ENCODE results near the gene IFT88. TPM values are rescaled to one million over a fixed set of nuclear protein-coding genes. Genes with fewer than 3 reads are reported as not detected.

IFT88 gene
- total and polyA plus RNA-seq, 2 of the 8 experiments (the other 6 are each of a cell fraction or from before 2014, with no cell fraction given) = 1.7 to 5.8 TPM

GRCh38 chr13:20716951-20717350, 150.0 kb downstream of the IFT88 start:
- peak overlapping the region; percentile 83 for H4K8ac ChIP-seq (ENCODE audit: extremely low read depth, insufficient read depth, low read length)
- peaks cover 0 to 20% (median 13%) of the 10 kb centered on the region in 4 experiments; a peak in 5 of 7 replicates for H3K27me3 ChIP-seq (replicated peaks in 1 of 4; ENCODE audit: control insufficient read depth in 3 of 4, extremely low read depth in 1 of 4, insufficient read depth in 3 of 4, low read length in 3 of 4)
- no peak overlapping the region for H2BK120ac ChIP-seq (replicated peaks; ENCODE audit: low read depth, low read length)
- DNase-seq (ENCODE audit: low read depth in 1 of 2, low spot score in 2 of 2) (no peak), FAIRE-seq (no peak)
- H3K4ac ChIP-seq (replicated peaks; ENCODE audit: insufficient read length, low read depth, low read length) = no peak overlapping the region
- no peak overlapping the region for H2BK15ac ChIP-seq (ENCODE audit: low read length)
- H2AK5ac ChIP-seq (ENCODE audit: low read depth, low read length) = no peak overlapping the region
- no peak overlapping the region for H3K56ac ChIP-seq (replicated peaks; ENCODE audit: insufficient read length, low read depth, low read length)
- H2BK5ac ChIP-seq (ENCODE audit: low read depth, low read length) = 0 out of 2 replicates have a peak overlapping the region, but pooled peaks have one; percentile 2
- no peak overlapping the region for H2BK12ac ChIP-seq (ENCODE audit: low read depth, low read length)
- no peak overlapping the region for H3K14ac ChIP-seq (ENCODE audit: insufficient read length)
- H3K9me3 ChIP-seq (ENCODE audit: insufficient read depth in 2 of 2, low read depth in 1 of 2, low read length in 1 of 2) = no peaks in the 10 kb centered on the region; a peak in 1 of 4 replicates
- H2BK20ac ChIP-seq (ENCODE audit: low read length) = no peak overlapping the region
- no peak overlapping the region for H3K4me2 ChIP-seq (ENCODE audit: insufficient read depth in 1 of 2, low read depth in 2 of 2, low read length in 2 of 2)
- H3K36me3 ChIP-seq (ENCODE audit: control insufficient read depth in 2 of 4, insufficient read depth in 4 of 4, low read length in 3 of 4) = no peaks in the 10 kb centered on the region
- H3K27ac ChIP-seq (ENCODE audit: low read depth, low read length) = no peak overlapping the region
- no peaks in the 10 kb centered on the region for H3K79me1 ChIP-seq (ENCODE audit: low read depth, low read length)
- ChIA-PET CTCF (ENCODE audit: partially characterized antibody) (interaction anchor here (1.4 to 2.8 kb wide), 4 partner anchors 9 to 224 kb away, joined by 3 to 11 read pairs (median 6); partner anchors contain the start of gene IL17D), POLR2A (ENCODE audit: partially characterized antibody) (interaction anchor here (1.2 to 1.4 kb wide), 2 partner anchors 11 to 55 kb away, joined by 3 read pairs; no protein-coding TSS in a partner anchor)
- H4K20me1 ChIP-seq (replicated peaks in 1 of 2; ENCODE audit: control insufficient read depth in 1 of 2, insufficient read depth in 2 of 2, low read length in 2 of 2) = peaks cover 0 to 7% of the 10 kb centered on the region in 2 experiments
- H4K5ac ChIP-seq (ENCODE audit: insufficient read length, low read depth, low read length) = no peak overlapping the region
- no peak overlapping the region for H3K18ac ChIP-seq (ENCODE audit: extremely low read depth, low read length)
- 0 out of 2 replicates have a peak overlapping the region, but pooled peaks have one; percentile 30 for H2AFZ ChIP-seq (ENCODE audit: low read length)
- no peak overlapping the region for H3K9ac ChIP-seq (replicated peaks in 1 of 4; ENCODE audit: extremely low read depth in 1 of 4, low read depth in 3 of 4, low read length in 3 of 4)
- 82% methylated on average over 15 of the region's 15 CpGs; no CpG with 5 or more reads in 1 of the 2 experiments for WGBS, 2 experiments (ENCODE audit: extremely low coverage in 1 of 2, insufficient coverage in 1 of 2, insufficient read length in 1 of 2, insufficient replicate concordance in 2 of 2, low coverage in 1 of 2, low lambda C conversion rate in 2 of 2, missing lambda C conversion rate in 1 of 2)
- H4K91ac ChIP-seq (replicated peaks; ENCODE audit: insufficient read length, low read length) = peak overlapping the region; percentile 6
- peaks cover 15% of the 10 kb centered on the region for H3K23me2 ChIP-seq (ENCODE audit: low read depth, low read length)
- H3K4me1 ChIP-seq (replicated peaks in 1 of 4; ENCODE audit: control insufficient read depth in 3 of 4, insufficient read depth in 4 of 4, low read length in 3 of 4) = peaks cover 2 to 9% (median 5%) of the 10 kb centered on the region in 4 experiments; a peak in 6 of 7 replicates
- H3K79me2 ChIP-seq (ENCODE audit: control insufficient read depth in 1 of 2, insufficient read depth in 2 of 2, low read length in 2 of 2) = no peaks in the 10 kb centered on the region
- H3K23ac ChIP-seq (ENCODE audit: insufficient read length) = no peak overlapping the region
- H3K4me3 ChIP-seq (ENCODE audit: extremely low read depth in 1 of 4, insufficient read depth in 2 of 4, low read depth in 3 of 4, low read length in 4 of 4) = no peak overlapping the region
- TF ChIP-seq POU5F1 (IDR thresholded peaks at IDR 0.05; ENCODE audit: low read depth, low read length) (no peak), USF2 (IDR thresholded peaks at IDR 0.05; ENCODE audit: low read length) (no peak)

All from H1 (cell line).